ENCODE measurements around the gene HSDL2.

DNA sequence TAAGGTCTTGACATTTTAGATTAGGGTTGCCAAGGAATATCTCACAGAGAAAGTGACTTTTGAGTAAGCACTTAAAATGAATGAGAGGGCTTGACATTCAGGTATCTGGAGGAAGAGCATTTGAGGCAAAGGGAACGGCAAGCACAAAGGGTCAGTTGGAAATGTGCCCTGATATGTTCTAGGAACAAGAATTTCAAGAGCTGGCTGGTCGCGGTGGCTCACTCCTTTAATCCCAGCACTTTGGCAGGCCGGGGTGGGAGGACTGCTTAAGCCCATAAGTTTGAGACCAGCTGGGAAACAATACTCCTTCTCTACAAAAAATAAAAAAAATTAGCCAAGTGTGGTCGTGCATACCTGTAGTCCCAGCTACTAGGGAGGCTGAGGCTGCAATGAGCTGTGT, 123.3 kb downstream of the HSDL2 start:
- TF ChIP-seq CTCF (IDR thresholded peaks at IDR 0.05) (no peak), POLR2A (IDR thresholded peaks at IDR 0.05) (no peak)

Data from testis (tissue), 2 donors.